Colonic mucosa (tissue), 4 donors: ENCODE measurements around the gene MAGEF1. TPM values are rescaled to one million over a fixed set of nuclear protein-coding genes. Genes with fewer than 3 reads are reported as not detected.
"Not testable (repeated sequence)": the region's sequence is repeated elsewhere in the genome, so short reads cannot be mapped to it uniquely, and the experiment has no call there.

ENCODE experiments used
- DNase-seq: peaks from one replicate; pipeline ENCODE4 v3.0.0-alpha.2; 2020
- H3K27ac ChIP-seq: fragments of 200-600 bp; one replicate; pipeline ENCODE4 v1.8.0; 2021
- H3K27me3 ChIP-seq: fragments of 200-600 bp; one replicate; pipeline ENCODE4 v1.8.0; 2021
- H3K36me3 ChIP-seq: fragments of 200-600 bp; one replicate; pipeline ENCODE4 v1.8.0; 2021
- H3K4me1 ChIP-seq: fragments of 200-600 bp; one replicate; pipeline ENCODE4 v1.8.0; 2021; ENCODE audit warnings: mild to moderate bottlenecking
- H3K4me3 ChIP-seq: fragments of 200-600 bp; one replicate; pipeline ENCODE4 v1.8.0; 2021
- H3K9ac ChIP-seq, 2 donors: one replicate each; pipeline ENCODE4 v1.7.0; 2013; ENCODE audit warnings: control low read depth in 2 of 2, low read depth in 2 of 2, low read length in 2 of 2
- H3K9me3 ChIP-seq: fragments of 200-600 bp; one replicate; pipeline ENCODE4 v1.8.0; 2021
- intact Hi-C: fragments of 100-400 bp; cut with DNase I; formaldehyde crosslinking; loops from one replicate; pipeline ENCODE4 v1.14.1; 2022
- total RNA-seq, 2 donors: library from RNA; stranded (reverse); fragmentation: NEBNext Ultra II Directional in 1 of 2; extraction: Animal tissue kit (Norgen Biotek cat#: 25700) in 1 of 2; gene quantifications; one replicate each; pipeline ENCODE4 v1.2.1, GENCODE V29; 2021
- TF ChIP-seq, protein P1 (sequence below): fragments of 200-600 bp; IDR thresholded peaks from one replicate; pipeline ENCODE4 v1.8.0; 2022; ENCODE audit warnings: antibody characterized with exemption, mild to moderate bottlenecking
- donor health status: healthy.
- donor health status: DM: no; HTN: no; CAD: no.
- donor health status: DM: no; HTN: no; CAD: no.

Gene MAGEF1
- total RNA-seq, 2 donors from 2014 or later: 28.3 to 42.6 TPM

DNA sequence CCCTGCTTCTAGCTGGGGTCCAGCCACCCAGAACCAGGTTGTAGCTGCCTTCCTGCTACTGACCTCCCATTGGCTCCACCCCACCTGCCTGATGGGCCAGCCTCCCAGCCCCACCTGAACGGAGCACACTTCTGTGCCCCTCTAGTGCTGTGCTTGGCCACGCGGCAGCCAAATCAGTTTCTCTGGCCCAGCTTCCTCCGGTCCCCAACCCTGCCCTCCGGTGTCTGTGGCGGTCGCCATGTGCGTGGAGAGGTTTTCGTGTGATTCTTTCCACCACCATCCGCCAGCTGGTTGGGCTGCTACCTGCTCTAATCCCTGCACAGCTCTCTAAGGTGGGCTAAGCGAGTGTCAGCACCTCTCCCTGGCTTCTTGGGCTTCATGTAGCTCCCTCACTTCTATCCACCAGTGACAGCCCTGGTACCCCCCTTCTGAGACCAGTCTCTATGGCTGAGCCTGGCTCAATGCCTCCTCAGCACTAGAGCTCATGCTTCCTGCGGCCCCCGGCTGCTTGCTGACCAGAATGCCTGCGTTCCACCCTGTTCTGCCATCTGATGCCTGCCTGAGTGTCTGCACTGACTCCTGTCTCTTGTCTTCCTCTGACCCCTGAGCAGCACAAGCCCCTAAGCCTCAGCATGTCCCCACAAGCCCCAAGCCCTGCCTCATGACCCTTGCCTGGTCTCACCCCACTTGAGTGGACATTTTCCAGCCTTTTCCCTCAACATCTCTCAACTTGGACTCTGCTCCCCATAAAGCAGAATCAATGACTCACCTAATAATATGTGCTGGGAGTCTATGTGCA lies 23.2 kb upstream of the MAGEF1 start:
- TF ChIP-seq, protein P1, sequence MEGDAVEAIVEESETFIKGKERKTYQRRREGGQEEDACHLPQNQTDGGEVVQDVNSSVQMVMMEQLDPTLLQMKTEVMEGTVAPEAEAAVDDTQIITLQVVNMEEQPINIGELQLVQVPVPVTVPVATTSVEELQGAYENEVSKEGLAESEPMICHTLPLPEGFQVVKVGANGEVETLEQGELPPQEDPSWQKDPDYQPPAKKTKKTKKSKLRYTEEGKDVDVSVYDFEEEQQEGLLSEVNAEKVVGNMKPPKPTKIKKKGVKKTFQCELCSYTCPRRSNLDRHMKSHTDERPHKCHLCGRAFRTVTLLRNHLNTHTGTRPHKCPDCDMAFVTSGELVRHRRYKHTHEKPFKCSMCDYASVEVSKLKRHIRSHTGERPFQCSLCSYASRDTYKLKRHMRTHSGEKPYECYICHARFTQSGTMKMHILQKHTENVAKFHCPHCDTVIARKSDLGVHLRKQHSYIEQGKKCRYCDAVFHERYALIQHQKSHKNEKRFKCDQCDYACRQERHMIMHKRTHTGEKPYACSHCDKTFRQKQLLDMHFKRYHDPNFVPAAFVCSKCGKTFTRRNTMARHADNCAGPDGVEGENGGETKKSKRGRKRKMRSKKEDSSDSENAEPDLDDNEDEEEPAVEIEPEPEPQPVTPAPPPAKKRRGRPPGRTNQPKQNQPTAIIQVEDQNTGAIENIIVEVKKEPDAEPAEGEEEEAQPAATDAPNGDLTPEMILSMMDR: no peak
- no peak overlapping the region for H3K4me3 ChIP-seq
- DNase-seq: no peak

DNA sequence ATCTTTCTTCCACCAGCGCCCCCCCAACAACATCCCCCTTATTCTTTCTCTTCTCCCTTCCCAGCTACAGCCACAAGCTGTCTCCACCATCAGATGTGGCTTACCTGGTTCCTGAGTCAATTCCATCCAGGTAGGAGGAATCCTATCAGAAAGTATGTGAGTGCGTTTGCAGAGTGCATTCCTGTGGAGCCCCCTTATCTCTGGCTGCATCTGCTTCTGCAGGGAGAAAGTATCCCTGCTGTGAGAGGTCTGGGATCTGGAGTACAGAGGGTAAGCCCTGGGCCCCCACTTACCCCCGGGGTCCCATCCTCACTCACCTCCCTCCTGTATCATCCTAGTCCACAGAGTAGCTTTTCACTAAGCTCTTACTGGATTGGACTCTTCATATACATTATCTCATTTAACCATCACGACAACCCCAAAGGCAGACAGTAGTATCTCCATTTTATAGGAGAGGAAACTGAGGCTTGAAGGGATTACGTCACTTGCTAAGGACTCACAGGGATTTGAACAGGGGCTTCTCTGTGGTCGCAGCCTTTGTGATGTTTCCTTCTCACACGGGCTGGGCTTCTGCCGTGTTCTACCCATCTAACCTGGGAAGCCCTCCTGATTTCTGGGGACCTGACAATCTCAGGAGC lies 22.2 kb upstream of the MAGEF1 start:
- DNase-seq: no peak
- Histone ChIP-seq H3K9me3 (no peaks in the 10 kb centered on the region), H3K27me3 (no peaks in the 10 kb centered on the region), H3K4me1 (no peaks in the 10 kb centered on the region), H3K27ac (no peak overlapping the region), H3K36me3 (no peaks in the 10 kb centered on the region), H3K9ac (no peak overlapping the region), H3K4me3 (no peak overlapping the region)
- TF ChIP-seq, protein P1: no peak
- intact Hi-C loops: no loop called here

More for the DNA sequence above, 23.2 kb upstream of the MAGEF1 start:
- H3K27ac ChIP-seq: no peak overlapping the region
- no peaks in the 10 kb centered on the region for H3K27me3 ChIP-seq
- H3K4me1 ChIP-seq: no peaks in the 10 kb centered on the region
- intact Hi-C loops: no loop called here
- H3K9me3 ChIP-seq: no peaks in the 10 kb centered on the region
- H3K36me3 ChIP-seq: no peaks in the 10 kb centered on the region
- H3K9ac ChIP-seq: no peak overlapping the region

DNA sequence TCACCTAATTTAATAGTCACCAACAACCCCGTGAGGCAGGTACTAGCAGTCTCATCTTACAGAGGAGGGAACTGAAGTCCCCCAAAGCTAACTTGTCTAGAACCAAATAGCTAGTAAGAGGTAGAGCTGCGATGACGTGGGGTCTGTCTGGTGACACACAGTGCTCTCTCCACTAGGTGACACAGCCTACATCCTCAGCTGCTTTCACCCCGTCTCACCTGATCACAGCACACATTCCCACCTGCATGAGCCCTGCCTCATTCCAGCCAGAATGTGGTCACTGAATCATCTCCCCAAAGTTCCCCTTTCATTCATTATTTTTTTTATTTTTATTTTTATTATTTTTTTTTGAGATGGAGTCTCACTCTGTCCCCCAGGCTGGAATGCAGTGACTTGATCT lies 21.3 kb upstream of the MAGEF1 start:
- intact Hi-C loops: no loop called here
- H3K27ac ChIP-seq: no peak overlapping the region
- H3K27me3 ChIP-seq: no peaks in the 10 kb centered on the region
- H3K4me3 ChIP-seq: no peak overlapping the region
- H3K9ac ChIP-seq: no peak overlapping the region
- H3K4me1 ChIP-seq: no peaks in the 10 kb centered on the region
- DNase-seq: no peak
- no peaks in the 10 kb centered on the region for H3K36me3 ChIP-seq
- no peaks in the 10 kb centered on the region for H3K9me3 ChIP-seq
- TF ChIP-seq, protein P1: no peak

DNA sequence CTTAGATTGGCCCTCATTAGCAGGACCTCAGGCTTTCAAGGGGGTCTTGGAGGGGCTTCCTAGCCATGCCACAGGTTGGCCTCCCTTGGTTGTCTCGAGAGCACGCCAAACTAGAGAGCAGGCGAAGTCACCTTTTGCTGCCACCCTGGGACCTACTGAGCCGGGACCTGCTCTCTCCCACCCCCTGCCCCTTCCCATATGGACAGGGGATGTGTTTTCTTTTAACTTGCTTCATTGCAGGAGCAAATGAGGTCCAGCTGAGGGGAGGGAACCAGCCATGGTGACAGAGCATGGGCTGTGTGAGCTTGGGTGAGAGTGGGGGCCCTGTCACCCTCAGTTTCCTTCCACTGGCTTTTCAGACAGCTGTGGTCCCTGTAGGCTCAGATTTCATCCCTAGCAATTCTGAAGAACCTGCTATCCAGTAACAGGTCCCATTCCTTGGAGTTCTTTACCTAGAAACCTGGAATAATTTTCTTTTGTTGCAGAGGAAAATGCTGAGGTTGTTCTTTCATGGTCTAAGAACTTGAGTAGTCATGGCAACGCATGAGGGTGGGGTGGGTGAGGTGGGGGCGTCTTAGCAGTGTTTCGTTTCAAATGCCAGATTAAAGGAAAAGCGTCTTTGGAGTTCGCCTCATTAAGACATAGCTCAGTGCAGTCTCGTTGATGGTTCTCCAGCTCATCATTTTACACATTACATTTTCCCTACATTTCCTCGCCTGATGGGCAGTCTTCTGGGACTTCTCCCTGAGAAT lies 20.1 kb upstream of the MAGEF1 start:
- H3K27me3 ChIP-seq: no peaks in the 10 kb centered on the region
- TF ChIP-seq, protein P1: no peak
- DNase-seq: no peak
- no peak overlapping the region for H3K27ac ChIP-seq
- H3K9me3 ChIP-seq: no peaks in the 10 kb centered on the region
- H3K4me3 ChIP-seq: no peak overlapping the region
- H3K9ac ChIP-seq: no peak overlapping the region
- H3K36me3 ChIP-seq: no peaks in the 10 kb centered on the region
- no peaks in the 10 kb centered on the region for H3K4me1 ChIP-seq
- intact Hi-C loops: no loop called here

DNA sequence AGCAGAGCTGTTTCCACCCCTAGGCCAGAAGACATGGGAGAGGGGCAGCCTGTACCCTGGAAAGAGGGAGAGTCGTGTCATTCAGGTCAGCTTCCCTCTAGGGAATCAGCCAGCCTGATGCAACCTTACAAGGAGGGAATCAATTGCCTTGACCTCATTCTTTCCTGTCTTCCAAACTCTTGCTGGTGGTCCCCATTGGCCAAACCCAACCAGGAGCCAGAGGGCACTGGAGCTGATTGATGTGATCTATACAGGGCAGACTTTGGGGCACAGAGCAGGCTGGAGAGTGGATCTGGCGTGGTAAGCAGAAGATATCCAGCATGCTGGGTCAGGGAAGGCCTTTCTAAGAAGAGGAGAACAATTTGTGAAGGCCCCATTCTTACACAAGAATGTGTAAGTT lies 19.1 kb upstream of the MAGEF1 start:
- TF ChIP-seq, protein P1: no peak
- DNase-seq: no peak
- intact Hi-C loops: no loop called here
- no peaks in the 10 kb centered on the region for H3K27me3 ChIP-seq
- H3K27ac ChIP-seq: no peak overlapping the region
- no peaks in the 10 kb centered on the region for H3K36me3 ChIP-seq
- H3K9ac ChIP-seq: no peak overlapping the region
- no peak overlapping the region for H3K4me3 ChIP-seq
- no peaks in the 10 kb centered on the region for H3K9me3 ChIP-seq
- no peaks in the 10 kb centered on the region for H3K4me1 ChIP-seq

DNA sequence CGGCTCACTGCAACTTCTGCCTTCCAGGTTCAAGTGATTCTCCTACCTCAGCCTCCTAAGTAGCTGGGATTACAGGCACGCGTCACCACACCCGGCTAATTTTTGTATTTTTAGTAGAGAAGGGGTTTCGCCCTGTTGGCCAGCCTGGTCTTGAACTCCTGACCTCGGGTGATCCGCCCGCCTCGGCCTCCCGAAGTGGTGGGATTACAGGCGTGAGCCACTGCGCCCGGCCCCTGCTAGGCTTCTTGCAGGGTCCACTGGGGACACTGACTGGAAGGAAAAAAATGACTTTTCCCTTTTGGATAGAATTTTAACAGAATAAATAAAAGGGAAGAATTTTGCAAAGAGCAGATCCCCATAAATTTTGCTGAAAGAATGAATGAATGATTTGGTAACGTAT lies 17.3 kb upstream of the MAGEF1 start:
- H3K9me3 ChIP-seq, H3K9ac ChIP-seq, H3K27me3 ChIP-seq, H3K36me3 ChIP-seq, H3K4me1 ChIP-seq, intact Hi-C loops, H3K27ac ChIP-seq, DNase-seq, H3K4me3 ChIP-seq: not testable (repeated sequence)
